ENCODE measurements around the gene GRIK2.
A peak's percentile ranks its signal among the peaks of the same experiment; 100 is the strongest.

Gene GRIK2

GRCh38 chr6:101531538-101531937 is 138.0 kb downstream of the GRIK2 start:
- DNase-seq: no peak
- no peaks in the 10 kb centered on the region for H3K27me3 ChIP-seq (replicated peaks)
- TF ChIP-seq CTCF (IDR thresholded peaks at IDR 0.05; ENCODE audit: low read depth, low read length, missing control alignments): no peak
- H3K4me3 ChIP-seq (ENCODE audit: low read depth, low read length): no peak overlapping the region
- in situ Hi-C loops (cut with HindIII; ENCODE audit: low pct_ligation_motif_present, low sequenced_read_pairs): no loop called here
- no peaks in the 10 kb centered on the region for H3K36me3 ChIP-seq (replicated peaks)
- H3K27ac ChIP-seq: no peak overlapping the region

- Histone ChIP-seq H3K27ac (no peak overlapping the region), H3K36me3 (replicated peaks) (no peaks in the 10 kb centered on the region), H3K27me3 (replicated peaks) (no peaks in the 10 kb centered on the region), H3K4me3 (ENCODE audit: low read depth, low read length) (no peak overlapping the region)
- TF ChIP-seq CTCF (IDR thresholded peaks at IDR 0.05; ENCODE audit: low read depth, low read length, missing control alignments): no peak
- in situ Hi-C loops (cut with HindIII; ENCODE audit: low pct_ligation_motif_present, low sequenced_read_pairs): no loop called here
- DNase-seq: peak; percentile 18
These were observed 140.9 kb downstream of the GRIK2 start for GRCh38 chr6:101534386-101534785.

- H3K36me3 ChIP-seq (replicated peaks): no peaks in the 10 kb centered on the region
- in situ Hi-C loops (cut with HindIII; ENCODE audit: low pct_ligation_motif_present, low sequenced_read_pairs): no loop called here
- H3K4me3 ChIP-seq (ENCODE audit: low read depth, low read length): no peak overlapping the region
- H3K27ac ChIP-seq: no peak overlapping the region
- TF ChIP-seq CTCF (IDR thresholded peaks at IDR 0.05; ENCODE audit: low read depth, low read length, missing control alignments): no peak
- no peak for DNase-seq
- H3K27me3 ChIP-seq (replicated peaks): no peaks in the 10 kb centered on the region
These were observed 141.3 kb downstream of the GRIK2 start for GRCh38 chr6:101534821-101535220.

- Histone ChIP-seq H3K4me3 (ENCODE audit: low read depth, low read length) (no peak overlapping the region), H3K27me3 (replicated peaks) (no peaks in the 10 kb centered on the region), H3K27ac (no peak overlapping the region), H3K36me3 (replicated peaks) (no peaks in the 10 kb centered on the region)
- in situ Hi-C loops (cut with HindIII; ENCODE audit: low pct_ligation_motif_present, low sequenced_read_pairs): no loop called here
- no peak for TF ChIP-seq CTCF (IDR thresholded peaks at IDR 0.05; ENCODE audit: low read depth, low read length, missing control alignments)
- DNase-seq: no peak
These were observed 144.3 kb downstream of the GRIK2 start for GRCh38 chr6:101537753-101538316.

GRCh38 chr6:101539510-101540245 is 146.2 kb downstream of the GRIK2 start:
- in situ Hi-C loops (cut with HindIII; ENCODE audit: low pct_ligation_motif_present, low sequenced_read_pairs): no loop called here
- peak; percentile 14 for DNase-seq
- Histone ChIP-seq H3K4me3 (ENCODE audit: low read depth, low read length) (no peak overlapping the region), H3K27ac (peak overlapping the region; percentile 73), H3K36me3 (replicated peaks) (no peaks in the 10 kb centered on the region), H3K27me3 (replicated peaks) (no peaks in the 10 kb centered on the region)
- TF ChIP-seq CTCF (IDR thresholded peaks at IDR 0.05; ENCODE audit: low read depth, low read length, missing control alignments): no peak

Measured in brain microvascular endothelial cell (primary cell).